Loucy (cell line): ENCODE measurements around the gene MMP27.

Experiments
- H2AFZ ChIP-seq: fragments of 200-600 bp; sonication (generic); 2 replicates; pipeline ENCODE4 v1.6.0; 2016; ENCODE audit warnings: antibody characterized with exemption, mild to moderate bottlenecking, low read length, moderate library complexity
- H3F3A ChIP-seq: fragments of 200-600 bp; 2 replicates; pipeline ENCODE4 v1.6.0; 2016; ENCODE audit warnings: antibody characterized with exemption, low read depth, mild to moderate bottlenecking
- H3K27me3 ChIP-seq: fragments of 200-600 bp; sonication (generic); 2 replicates; pipeline ENCODE4 v1.6.1; 2014; ENCODE audit warnings: low read length, mild to moderate bottlenecking; ENCODE audit not compliant: insufficient read depth, poor library complexity, severe bottlenecking
- H3K36me3 ChIP-seq: fragments of 200-600 bp; sonication (generic); 2 replicates; pipeline ENCODE4 v1.6.1; 2016; ENCODE audit warnings: low read length; ENCODE audit not compliant: insufficient read depth
- H3K4me1 ChIP-seq: fragments of 200-600 bp; sonication (generic); 2 replicates; pipeline ENCODE4 v1.5.1; 2014; ENCODE audit warnings: low read length, mild to moderate bottlenecking; ENCODE audit not compliant: insufficient read depth, poor library complexity, severe bottlenecking
- H3K4me2 ChIP-seq: fragments of 200-600 bp; sonication (generic); 2 replicates; pipeline ENCODE4 v1.6.0; 2014; ENCODE audit warnings: antibody characterized with exemption, low read length, low read depth, mild to moderate bottlenecking; ENCODE audit not compliant: poor library complexity, severe bottlenecking
- H3K4me3 ChIP-seq: fragments of 200-600 bp; sonication (generic); 2 replicates; pipeline ENCODE4 v1.5.1; 2014; ENCODE audit warnings: low read length, mild to moderate bottlenecking, mixed read lengths; ENCODE audit not compliant: poor library complexity, severe bottlenecking
- H3K79me2 ChIP-seq: fragments of 200-600 bp; sonication (generic); 2 replicates; pipeline ENCODE4 v1.6.1; 2014; ENCODE audit warnings: low read length; ENCODE audit not compliant: insufficient read depth
- H3K9ac ChIP-seq: fragments of 200-600 bp; sonication (generic); 2 replicates; pipeline ENCODE4 v1.6.0; 2014; ENCODE audit warnings: mild to moderate bottlenecking, low read depth, low read length, moderate library complexity; ENCODE audit not compliant: poor library complexity, severe bottlenecking
- H3K9me2 ChIP-seq: fragments of 200-600 bp; sonication (generic); replicated peaks from 2 replicates; pipeline ENCODE4 v1.6.1; 2016; ENCODE audit warnings: low read depth, low read length, mixed read lengths
- H3K9me3 ChIP-seq: fragments of 200-600 bp; sonication (generic); 2 replicates; pipeline ENCODE4 v1.6.1; 2014; ENCODE audit warnings: mild to moderate bottlenecking, antibody characterized with exemption, low read length, low read depth; ENCODE audit not compliant: insufficient read depth
- H4K20me1 ChIP-seq: fragments of 200-600 bp; sonication (generic); 2 replicates; pipeline ENCODE4 v1.6.0; 2014; ENCODE audit warnings: antibody characterized with exemption, low read length, mild to moderate bottlenecking; ENCODE audit not compliant: insufficient read depth, poor library complexity, severe bottlenecking
- EZH2phosphoT487 ChIP-seq: fragments of 200-600 bp; IDR thresholded peaks from 2 replicates; pipeline ENCODE4 v1.6.1; 2018; ENCODE audit warnings: antibody characterized with exemption, mild to moderate bottlenecking, moderate library complexity, borderline replicate concordance
- TF ChIP-seq, protein P1 (sequence below): fragments of 200-600 bp; sonication (generic); conservative IDR thresholded peaks from 2 replicates; pipeline ENCODE4 v1.5.1; 2014; ENCODE audit warnings: mild to moderate bottlenecking, antibody characterized with exemption, low read length

MMP27 gene

DNA sequence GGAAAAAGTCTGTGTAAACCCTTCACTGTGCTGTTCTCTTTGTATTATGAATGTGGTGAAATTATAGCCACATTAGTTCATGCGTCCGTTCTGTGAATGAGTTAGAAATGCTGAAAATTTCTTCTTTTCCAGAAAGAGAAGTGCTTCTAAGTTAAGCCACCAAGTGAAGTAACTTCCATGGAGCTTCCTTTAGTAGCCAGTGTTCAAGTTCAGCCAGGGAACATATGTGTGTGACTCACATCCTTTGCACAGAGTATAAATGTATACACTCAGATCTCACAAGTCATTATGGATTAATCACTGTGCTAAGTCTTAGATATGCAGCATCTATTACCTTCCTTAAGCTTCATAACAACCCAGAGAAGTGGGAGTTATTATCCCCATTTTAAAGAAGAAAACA is 22.3 kb upstream of the MMP27 start:
- H3K36me3 ChIP-seq: no peaks in the 10 kb centered on the region
- no peak overlapping the region for H2AFZ ChIP-seq
- H3K4me3 ChIP-seq: no peak overlapping the region
- no peaks in the 10 kb centered on the region for H3K4me1 ChIP-seq
- H3K9ac ChIP-seq: no peak overlapping the region
- H3K27me3 ChIP-seq: no peaks in the 10 kb centered on the region
- TF ChIP-seq, protein P1, sequence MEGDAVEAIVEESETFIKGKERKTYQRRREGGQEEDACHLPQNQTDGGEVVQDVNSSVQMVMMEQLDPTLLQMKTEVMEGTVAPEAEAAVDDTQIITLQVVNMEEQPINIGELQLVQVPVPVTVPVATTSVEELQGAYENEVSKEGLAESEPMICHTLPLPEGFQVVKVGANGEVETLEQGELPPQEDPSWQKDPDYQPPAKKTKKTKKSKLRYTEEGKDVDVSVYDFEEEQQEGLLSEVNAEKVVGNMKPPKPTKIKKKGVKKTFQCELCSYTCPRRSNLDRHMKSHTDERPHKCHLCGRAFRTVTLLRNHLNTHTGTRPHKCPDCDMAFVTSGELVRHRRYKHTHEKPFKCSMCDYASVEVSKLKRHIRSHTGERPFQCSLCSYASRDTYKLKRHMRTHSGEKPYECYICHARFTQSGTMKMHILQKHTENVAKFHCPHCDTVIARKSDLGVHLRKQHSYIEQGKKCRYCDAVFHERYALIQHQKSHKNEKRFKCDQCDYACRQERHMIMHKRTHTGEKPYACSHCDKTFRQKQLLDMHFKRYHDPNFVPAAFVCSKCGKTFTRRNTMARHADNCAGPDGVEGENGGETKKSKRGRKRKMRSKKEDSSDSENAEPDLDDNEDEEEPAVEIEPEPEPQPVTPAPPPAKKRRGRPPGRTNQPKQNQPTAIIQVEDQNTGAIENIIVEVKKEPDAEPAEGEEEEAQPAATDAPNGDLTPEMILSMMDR: no peak
- no peak for TF ChIP-seq EZH2phosphoT487
- no peaks in the 10 kb centered on the region for H3K9me3 ChIP-seq
- no peaks in the 10 kb centered on the region for H3K79me2 ChIP-seq
- no peaks in the 10 kb centered on the region for H3F3A ChIP-seq
- no peak overlapping the region for H3K4me2 ChIP-seq
- H4K20me1 ChIP-seq: no peaks in the 10 kb centered on the region
- no peaks in the 10 kb centered on the region for H3K9me2 ChIP-seq

DNA sequence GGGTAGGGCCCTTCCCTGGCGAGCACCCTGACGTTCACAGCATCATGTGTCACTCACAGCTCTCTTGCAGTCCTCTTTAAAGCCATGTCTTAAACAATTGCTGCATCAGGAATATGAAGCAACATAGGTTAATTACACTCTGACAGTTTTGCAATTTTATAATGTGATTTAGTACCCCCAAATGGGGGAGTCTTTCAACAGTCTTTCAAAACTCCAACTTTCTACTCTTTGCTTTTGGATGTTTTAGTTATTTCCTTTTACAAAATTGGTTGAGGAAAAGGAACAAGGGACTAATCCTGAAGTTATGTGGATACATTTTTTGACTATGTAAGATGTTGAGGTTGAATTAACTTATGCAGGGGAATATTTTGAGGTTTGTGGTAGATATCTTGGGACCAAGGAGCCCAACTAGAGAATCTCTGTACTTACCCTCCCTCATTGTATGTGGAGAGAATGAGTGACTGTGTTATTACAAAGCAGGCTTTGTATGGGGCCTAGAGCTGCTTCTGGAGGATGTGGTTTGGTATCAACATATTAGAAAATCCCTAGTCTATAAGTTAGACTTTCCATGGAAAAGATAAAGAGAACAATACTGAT is 19.4 kb upstream of the MMP27 start, which contains the start of gene MMP8:
MMP8 (minus strand) TSS at position 51 of the 597 bp plus-strand sequence. CDS start 99 bp downstream, outside the sequence.
- H3K9ac ChIP-seq: no peak within 1 kb of the TSS
- H3K4me2 ChIP-seq: no peak within 1 kb of the TSS
- H3K4me1 ChIP-seq: no peaks in the 10 kb centered on the region
- no peaks in the 10 kb centered on the region for H3K27me3 ChIP-seq
- no peak within 1 kb of the TSS for H3K4me3 ChIP-seq
- H2AFZ ChIP-seq: no peak within 1 kb of the TSS
- no peaks in the 10 kb centered on the region for H3K9me3 ChIP-seq
- no peaks in the 10 kb centered on the region for H3K79me2 ChIP-seq
- H3K9me2 ChIP-seq: no peaks in the 10 kb centered on the region
- no peaks in the 10 kb centered on the region for H3K36me3 ChIP-seq
- TF ChIP-seq, protein P1: no peak
- no peak for TF ChIP-seq EZH2phosphoT487
- H3F3A ChIP-seq: no peaks in the 10 kb centered on the region
- no peaks in the 10 kb centered on the region for H4K20me1 ChIP-seq

DNA sequence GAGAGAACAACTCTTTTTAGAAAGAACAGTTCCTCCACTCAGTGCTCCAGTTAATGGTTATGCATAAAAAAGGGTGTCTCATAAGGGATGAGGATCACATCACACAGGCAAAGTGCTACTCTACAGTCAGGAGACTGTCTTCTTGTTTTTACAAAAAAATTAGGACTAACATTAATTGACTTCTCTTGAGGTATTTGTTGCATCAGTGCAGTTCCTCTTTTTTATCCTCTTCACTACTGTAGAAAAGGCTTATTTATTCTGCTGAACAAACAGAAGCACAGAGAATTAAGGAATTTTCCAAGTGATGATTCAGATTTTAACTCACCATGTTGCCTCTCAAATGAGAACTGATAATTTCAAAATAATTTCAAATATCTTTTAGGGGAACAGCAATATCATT is 17.3 kb upstream of the MMP27 start:
- Histone ChIP-seq H3K9me2 (no peaks in the 10 kb centered on the region), H3K4me1 (no peaks in the 10 kb centered on the region), H2AFZ (no peak overlapping the region), H3K36me3 (no peaks in the 10 kb centered on the region), H3K9ac (no peak overlapping the region), H3K27me3 (no peaks in the 10 kb centered on the region), H3K9me3 (no peaks in the 10 kb centered on the region), H3F3A (no peaks in the 10 kb centered on the region), H3K4me2 (no peak overlapping the region), H4K20me1 (no peaks in the 10 kb centered on the region), H3K4me3 (no peak overlapping the region), H3K79me2 (no peaks in the 10 kb centered on the region)
- TF ChIP-seq, protein P1: no peak
- TF ChIP-seq EZH2phosphoT487: no peak
